Measurements from ENCODE around the gene ERF.

The ERF gene

DNA sequence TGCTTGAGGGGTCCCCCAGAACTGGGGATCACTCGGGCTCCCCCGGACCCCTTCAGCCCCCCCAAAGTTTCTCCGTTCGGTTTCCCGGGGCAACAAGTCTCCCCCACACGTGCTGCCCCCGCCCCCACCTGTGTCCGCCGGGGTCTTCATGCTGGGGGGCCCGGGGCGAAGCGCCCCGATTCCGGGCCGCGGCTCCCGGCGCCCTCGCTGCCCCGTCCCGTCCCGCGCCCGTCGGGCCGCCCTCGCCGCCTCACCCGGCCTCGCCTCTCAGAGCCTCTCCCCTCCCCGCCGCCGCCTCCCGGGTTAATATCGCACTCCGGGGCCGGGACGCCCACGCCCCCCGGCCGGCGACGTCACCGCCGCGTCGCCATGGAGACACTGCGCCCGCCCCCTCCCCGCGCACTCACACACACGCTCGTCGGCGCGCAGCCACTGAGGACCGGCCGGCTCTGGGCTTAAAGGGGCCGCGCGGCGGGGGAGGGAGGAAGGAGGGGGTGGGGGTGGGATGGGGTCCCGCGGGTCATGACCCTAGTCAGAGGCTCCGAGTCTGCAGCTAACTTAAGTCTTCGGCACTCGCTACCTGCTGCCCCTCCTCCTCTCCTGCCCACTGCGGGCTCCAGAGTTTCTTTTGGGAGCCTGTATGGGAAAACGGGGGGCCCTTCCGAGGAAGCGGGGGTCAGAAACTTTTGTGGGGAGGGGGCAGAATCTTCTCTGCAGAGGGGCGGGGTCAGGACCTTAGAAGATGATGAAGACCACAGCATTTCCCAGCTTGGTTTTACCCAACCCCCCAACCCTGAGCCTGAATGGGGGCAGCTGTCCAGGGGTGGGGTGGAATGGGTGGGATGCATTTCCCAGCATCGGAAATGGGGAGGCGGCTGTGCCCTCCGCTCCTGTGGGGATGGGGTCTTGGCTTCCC lies at the start of gene ERF:
ERF (minus strand) TSS at position 279 of the 916 bp plus-strand sequence; CDS start at position 150, 129 bp downstream.
- in situ Hi-C loops (cut with MboI; ENCODE audit: low sequenced_read_pairs): no loop called here

- in situ Hi-C loops (cut with MboI; ENCODE audit: low sequenced_read_pairs): no loop called here
These were observed 48.9 kb upstream of the ERF start for GRCh38 chr19:42303876-42304275.

- in situ Hi-C loops (cut with MboI; ENCODE audit: low sequenced_read_pairs): no loop called here
These were observed 48.2 kb upstream of the ERF start for GRCh38 chr19:42303101-42303464.

DNA sequence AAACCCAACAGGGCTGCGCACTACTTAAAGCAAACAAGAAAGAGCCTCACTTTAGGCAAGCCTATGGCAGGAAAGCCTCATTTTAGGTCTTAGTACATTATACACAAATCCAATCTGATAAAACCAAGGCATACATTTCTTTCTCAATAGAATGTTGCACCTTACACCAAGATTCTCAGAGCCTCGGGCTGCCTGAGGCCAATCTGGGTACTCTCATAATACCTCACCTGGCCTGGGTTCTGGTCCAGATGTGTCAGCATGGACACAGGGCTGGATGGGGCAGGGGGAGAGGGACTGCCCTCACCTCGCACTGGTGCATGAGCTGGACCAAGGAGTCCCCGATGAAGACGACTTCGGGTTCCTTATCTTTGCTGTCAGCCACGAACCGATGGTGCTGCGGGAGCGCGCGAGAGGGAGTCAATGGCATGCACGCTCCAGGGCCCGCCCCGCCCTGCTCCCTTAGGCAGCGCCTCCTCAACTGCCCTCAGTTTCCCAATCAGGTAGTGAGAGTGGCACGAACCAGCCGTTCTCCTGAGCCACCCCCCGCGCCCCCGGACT lies 46.8 kb upstream of the ERF start, which contains the start of gene PRR19:
PRR19 (plus strand) TSS at position 487 of the 558 bp plus-strand sequence. CDS start 7,453 bp downstream, outside the sequence.
- in situ Hi-C loops (cut with MboI; ENCODE audit: low sequenced_read_pairs): no loop called here

- in situ Hi-C loops (cut with MboI; ENCODE audit: low sequenced_read_pairs): no loop called here
These were observed 42.1 kb upstream of the ERF start for GRCh38 chr19:42297039-42297438.

GRCh38 chr19:42295831-42296525 lies 41.0 kb upstream of the ERF start:
- in situ Hi-C loops (cut with MboI; ENCODE audit: low sequenced_read_pairs): no loop called here

DNA sequence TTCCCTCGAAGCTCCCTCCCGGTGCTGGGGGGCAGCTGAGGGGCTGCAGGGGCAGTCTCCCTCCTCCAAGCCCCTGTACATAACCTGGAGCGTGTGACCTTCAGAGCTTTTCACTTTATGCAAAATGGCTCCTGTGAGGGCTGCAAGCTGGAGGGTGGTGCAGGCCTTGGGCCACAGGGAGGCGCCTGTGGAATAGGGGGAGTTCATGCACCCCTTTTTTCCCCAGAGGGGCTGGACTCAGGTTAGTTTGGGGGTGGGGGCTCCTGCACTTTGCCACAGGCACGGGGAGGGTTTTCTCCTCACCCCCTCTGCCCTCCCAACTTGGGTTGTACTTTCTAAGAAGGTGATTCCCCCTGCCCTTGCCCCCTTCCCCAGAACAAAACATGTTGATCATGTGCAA lies 40.4 kb upstream of the ERF start:
- in situ Hi-C loops (cut with MboI; ENCODE audit: low sequenced_read_pairs): no loop called here

GRCh38 chr19:42294471-42295137 lies 39.7 kb upstream of the ERF start:
- in situ Hi-C loops (cut with MboI; ENCODE audit: low sequenced_read_pairs): no loop called here

- in situ Hi-C loops (cut with MboI; ENCODE audit: low sequenced_read_pairs): no loop called here
These were observed 39.0 kb upstream of the ERF start for GRCh38 chr19:42293948-42294347.

- in situ Hi-C loops (cut with MboI; ENCODE audit: low sequenced_read_pairs): no loop called here
These were observed 38.6 kb upstream of the ERF start for GRCh38 chr19:42293540-42293939.

DNA sequence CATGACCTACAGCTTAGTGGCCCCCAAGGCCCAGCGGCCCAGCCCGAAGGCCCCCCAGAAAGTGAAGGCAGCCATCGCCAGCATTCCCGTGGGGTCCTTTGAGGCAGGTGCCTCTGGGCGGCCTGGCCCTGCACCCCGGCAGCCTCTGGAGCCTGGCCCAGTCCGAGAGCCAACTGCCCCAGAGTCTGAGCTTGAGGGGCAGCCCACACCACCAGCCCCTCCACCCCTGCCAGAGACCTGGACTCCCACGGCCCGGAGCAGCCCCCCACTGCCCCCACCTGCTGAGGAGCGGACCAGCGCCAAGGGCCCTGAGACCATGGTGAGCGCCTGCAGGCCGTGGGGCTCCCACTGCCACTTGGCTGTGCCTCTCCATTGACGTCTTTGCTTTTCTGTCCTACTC lies 38.0 kb upstream of the ERF start:
- in situ Hi-C loops (cut with MboI; ENCODE audit: low sequenced_read_pairs): no loop called here

- in situ Hi-C loops (cut with MboI; ENCODE audit: low sequenced_read_pairs): no loop called here
These were observed 37.4 kb upstream of the ERF start for GRCh38 chr19:42292042-42292960.

DNA sequence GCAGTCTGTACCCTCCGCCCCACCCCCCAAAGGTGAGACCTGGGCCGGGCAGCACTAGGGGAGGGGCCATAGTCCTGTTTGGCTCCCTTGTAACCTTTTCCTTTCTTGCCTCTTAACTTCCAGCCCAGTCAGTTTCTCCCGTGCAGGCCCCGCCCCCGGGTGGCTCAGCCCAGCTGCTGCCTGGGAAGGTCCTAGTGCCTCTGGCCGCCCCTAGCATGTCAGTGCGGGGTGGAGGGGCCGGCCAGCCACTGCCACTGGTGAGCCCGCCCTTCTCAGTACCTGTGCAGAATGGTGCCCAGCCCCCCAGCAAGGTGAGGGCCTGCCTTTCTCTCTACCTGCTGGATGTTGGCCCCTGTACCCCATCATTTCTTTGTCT lies 36.5 kb upstream of the ERF start:
- in situ Hi-C loops (cut with MboI; ENCODE audit: low sequenced_read_pairs): no loop called here

DNA sequence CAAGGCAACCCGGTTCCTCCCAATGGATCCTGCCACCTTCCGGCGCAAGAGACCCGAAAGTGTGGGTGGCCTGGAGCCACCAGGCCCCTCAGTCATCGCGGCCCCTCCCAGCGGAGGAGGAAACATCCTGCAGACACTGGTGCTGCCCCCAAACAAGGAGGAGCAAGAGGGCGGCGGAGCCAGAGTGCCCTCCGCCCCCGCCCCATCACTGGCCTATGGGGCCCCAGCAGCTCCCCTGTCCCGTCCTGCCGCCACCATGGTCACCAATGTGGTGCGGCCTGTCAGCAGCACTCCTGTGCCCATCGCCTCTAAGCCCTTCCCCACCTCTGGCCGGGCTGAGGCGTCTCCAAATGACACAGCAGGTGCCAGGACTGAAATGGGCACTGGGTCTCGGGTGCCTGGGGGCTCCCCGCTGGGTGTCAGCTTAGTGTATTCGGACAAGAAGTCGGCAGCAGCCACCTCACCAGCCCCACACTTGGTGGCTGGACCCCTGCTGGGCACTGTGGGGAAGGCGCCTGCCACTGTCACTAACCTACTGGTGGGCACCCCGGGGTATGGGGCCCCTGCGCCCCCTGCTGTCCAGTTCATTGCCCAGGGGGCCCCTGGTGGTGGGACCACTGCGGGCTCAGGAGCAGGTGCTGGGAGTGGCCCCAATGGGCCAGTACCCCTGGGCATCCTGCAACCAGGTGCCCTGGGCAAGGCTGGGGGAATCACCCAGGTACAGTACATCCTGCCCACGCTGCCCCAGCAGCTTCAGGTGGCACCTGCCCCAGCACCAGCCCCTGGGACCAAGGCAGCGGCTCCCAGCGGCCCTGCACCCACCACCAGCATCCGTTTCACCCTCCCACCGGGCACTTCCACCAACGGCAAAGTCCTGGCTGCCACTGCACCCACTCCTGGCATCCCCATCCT lies 35.9 kb upstream of the ERF start:
- in situ Hi-C loops (cut with MboI; ENCODE audit: low sequenced_read_pairs): no loop called here

GRCh38 chr19:42290136-42290522 lies 35.2 kb upstream of the ERF start:
- in situ Hi-C loops (cut with MboI; ENCODE audit: low sequenced_read_pairs): no loop called here

DNA sequence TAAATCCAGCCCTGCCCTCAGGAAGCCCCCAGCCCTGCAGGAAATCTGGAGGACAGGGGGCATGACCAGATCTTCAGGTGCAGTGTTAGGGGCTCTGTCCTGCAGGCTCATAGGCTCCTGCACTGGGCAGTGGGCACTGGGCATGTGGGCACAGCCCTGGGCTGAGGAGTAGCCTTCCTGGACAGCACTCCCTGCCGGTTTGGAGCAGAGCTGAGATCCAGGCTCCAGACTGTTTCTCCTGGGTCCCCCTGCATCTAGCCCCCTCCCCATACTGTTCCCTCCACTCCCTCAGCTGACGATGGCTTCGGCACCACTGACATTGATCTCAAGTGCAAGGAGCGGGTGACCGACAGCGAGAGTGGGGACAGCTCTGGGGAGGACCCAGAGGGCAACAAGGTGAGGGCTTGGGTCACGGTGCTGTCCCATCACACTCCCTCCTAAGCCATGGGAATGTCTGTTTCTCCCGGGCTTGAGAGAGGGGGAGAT lies 34.7 kb upstream of the ERF start:
- in situ Hi-C loops (cut with MboI; ENCODE audit: low sequenced_read_pairs): no loop called here

GRCh38 chr19:42288881-42289555 lies 34.1 kb upstream of the ERF start:
- in situ Hi-C loops (cut with MboI; ENCODE audit: low sequenced_read_pairs): no loop called here

- in situ Hi-C loops (cut with MboI; ENCODE audit: low sequenced_read_pairs): no loop called here
These were observed 33.5 kb upstream of the ERF start for GRCh38 chr19:42288387-42288786.

- in situ Hi-C loops (cut with MboI; ENCODE audit: low sequenced_read_pairs): no loop called here
These were observed 32.8 kb upstream of the ERF start for GRCh38 chr19:42287827-42288107.

Measured in HL-60/S4 (cell line).